GM12873 (cell line): ENCODE measurements around the gene FCER1G.
A peak's percentile ranks its signal among the peaks of the same experiment; 100 is the strongest.

Source experiments
- CTCF ChIP-seq: IDR thresholded peaks from 2 replicates; pipeline ENCODE4 v1.5.1; 2012; ENCODE audit warnings: low read depth, mild to moderate bottlenecking, moderate library complexity, low read length, control low read depth; ENCODE audit not compliant: insufficient read depth; ENCODE audit errors: missing control alignments

Gene FCER1G

GRCh38 chr1:161215076-161215475 lies at the start of gene FCER1G:
Gene FCER1G, plus strand, starts transcription at chr1:161215295. Its CDS starts 27 bp downstream, at chr1:161215322.
- no peak for TF ChIP-seq CTCF

GRCh38 chr1:161165742-161166668 lies 49.1 kb upstream of the FCER1G start, which contains the start of gene PPOX:
Gene PPOX, plus strand, starts transcription at chr1:161166426. Its CDS starts 422 bp downstream, at chr1:161166848.
- TF ChIP-seq CTCF: peak; percentile 67

- TF ChIP-seq CTCF: no peak
These were observed 48.2 kb upstream of the FCER1G start for GRCh38 chr1:161166669-161167548.

- no peak for TF ChIP-seq CTCF
These were observed 46.2 kb upstream of the FCER1G start for GRCh38 chr1:161168906-161169305.

GRCh38 chr1:161171191-161171590 lies 43.9 kb upstream of the FCER1G start:
- no peak for TF ChIP-seq CTCF

GRCh38 chr1:161171696-161172095 lies 43.4 kb upstream of the FCER1G start:
- TF ChIP-seq CTCF: no peak

GRCh38 chr1:161172349-161172748 lies 42.7 kb upstream of the FCER1G start:
- no peak for TF ChIP-seq CTCF
